ENCODE results near the gene MOV10L1.

MOV10L1 gene

DNA sequence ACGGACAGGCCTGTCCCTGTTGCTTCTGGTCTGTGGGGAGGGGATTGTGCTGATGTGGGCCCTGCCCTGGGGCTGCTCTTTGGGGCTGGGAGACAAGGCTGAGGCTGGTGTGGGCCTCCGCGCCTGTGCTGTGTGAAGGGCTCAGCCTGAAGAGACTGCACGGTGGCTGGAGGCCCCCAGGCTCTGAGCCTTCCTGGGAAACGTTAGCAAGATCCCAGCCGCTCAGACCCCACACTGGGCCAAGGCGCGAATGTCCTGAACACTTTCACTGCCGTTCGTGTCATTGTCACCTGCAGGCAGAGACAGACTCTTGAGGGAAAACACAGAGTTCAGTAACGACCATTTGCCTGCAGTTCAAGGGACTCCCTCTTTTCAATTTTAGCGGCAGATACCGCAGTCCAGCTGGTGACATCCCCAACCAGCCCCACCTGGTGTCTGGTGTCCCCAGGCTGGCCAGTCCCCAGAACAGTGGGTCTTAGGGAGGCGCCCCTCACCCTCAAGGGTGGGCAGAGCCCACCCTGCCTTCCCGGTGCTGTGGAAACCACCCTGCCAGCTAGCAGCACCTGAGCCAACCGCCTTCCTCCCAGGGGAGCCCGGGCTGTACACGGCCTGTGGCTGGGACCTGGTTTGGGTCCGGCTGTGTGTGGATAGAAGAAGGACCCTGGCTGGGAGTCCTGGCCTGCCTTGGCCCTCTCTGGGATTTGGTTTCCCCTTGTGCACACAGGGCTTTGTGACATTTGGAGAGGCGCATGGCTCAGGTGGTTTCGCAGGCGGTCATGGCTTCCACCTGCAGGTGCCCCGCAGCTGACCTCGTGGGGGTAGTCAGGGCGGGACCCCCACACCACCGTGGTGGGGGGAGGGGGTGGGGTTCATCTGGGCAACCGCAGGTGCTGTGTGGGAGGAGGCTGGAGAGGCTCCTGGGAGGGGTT is 86.4 kb downstream of the MOV10L1 start:
- DNase-seq (ENCODE audit: low spot score), result no peak

DNA sequence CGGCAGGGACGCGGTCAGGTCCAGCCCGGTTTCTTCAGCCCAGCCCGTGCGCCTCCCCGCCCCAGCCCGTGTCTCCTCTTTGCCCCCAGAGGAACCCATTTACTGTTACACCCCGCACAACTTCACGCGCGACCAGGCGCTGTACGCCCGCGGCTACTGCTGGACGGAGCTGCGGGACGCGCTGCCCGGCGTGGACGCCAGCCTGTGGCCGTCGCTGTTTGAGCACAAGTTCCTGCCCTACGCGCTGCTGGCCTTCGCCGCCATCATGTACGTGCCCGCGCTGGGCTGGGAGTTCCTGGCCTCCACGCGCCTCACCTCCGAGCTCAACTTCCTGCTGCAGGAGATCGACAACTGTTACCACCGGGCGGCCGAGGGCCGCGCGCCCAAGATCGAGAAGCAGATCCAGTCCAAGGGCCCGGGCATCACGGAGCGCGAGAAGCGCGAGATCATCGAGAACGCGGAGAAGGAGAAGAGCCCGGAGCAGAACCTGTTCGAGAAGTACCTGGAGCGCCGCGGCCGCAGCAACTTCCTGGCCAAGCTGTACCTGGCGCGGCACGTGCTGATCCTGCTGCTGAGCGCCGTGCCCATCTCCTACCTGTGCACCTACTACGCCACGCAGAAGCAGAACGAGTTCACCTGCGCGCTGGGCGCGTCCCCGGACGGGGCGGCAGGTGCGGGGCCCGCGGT is 87.2 kb downstream of the MOV10L1 start:
- DNase-seq (ENCODE audit: low spot score), result no peak

DNA sequence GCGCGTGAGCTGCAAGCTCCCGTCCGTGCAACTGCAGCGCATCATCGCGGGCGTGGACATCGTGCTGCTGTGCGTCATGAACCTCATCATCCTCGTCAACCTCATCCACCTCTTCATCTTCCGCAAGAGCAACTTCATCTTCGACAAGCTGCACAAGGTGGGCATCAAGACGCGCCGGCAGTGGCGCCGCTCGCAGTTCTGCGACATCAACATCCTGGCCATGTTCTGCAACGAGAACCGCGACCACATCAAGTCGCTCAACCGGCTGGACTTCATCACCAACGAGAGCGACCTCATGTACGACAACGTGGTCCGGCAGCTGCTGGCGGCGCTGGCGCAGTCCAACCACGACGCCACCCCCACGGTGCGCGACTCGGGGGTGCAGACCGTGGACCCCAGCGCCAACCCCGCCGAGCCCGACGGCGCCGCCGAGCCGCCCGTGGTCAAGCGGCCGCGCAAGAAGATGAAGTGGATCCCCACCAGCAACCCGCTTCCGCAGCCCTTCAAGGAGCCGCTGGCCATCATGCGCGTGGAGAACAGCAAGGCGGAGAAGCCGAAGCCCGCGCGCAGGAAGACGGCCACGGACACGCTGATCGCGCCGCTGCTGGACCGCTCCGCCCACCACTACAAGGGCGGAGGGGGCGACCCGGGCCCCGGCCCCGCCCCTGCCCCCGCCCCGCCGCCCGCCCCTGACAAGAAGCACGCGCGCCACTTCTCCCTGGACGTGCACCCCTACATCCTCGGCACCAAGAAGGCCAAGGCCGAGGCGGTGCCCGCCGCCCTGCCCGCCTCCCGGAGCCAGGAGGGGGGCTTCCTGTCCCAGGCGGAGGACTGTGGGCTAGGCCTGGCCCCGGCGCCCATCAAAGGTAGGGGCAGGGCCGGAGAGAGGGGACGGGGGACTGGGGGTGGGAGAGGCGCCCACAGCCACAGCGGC is 88.0 kb downstream of the MOV10L1 start:
- DNase-seq (ENCODE audit: low spot score), result no peak

DNA sequence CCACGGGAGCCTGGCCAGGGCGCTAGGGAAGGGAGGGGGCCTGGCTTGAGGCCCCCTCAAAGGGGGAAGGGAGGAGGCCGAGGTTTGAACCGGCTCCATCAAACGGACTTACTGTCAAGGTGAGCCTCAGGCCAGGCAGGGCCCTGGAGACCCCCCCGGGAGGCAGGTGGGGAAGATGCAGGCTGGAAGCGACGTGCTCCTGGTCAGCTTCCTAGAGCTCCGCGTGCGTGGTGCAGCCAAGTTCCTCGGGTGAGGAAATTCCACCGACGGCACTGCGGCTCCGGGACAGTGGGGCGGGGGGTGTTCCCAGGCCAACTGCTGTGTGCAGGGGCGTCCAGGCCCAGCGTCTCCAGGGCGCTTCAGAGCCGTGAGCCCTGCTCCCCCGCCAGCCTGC is 88.7 kb downstream of the MOV10L1 start:
- DNase-seq (ENCODE audit: low spot score), result no peak

DNA sequence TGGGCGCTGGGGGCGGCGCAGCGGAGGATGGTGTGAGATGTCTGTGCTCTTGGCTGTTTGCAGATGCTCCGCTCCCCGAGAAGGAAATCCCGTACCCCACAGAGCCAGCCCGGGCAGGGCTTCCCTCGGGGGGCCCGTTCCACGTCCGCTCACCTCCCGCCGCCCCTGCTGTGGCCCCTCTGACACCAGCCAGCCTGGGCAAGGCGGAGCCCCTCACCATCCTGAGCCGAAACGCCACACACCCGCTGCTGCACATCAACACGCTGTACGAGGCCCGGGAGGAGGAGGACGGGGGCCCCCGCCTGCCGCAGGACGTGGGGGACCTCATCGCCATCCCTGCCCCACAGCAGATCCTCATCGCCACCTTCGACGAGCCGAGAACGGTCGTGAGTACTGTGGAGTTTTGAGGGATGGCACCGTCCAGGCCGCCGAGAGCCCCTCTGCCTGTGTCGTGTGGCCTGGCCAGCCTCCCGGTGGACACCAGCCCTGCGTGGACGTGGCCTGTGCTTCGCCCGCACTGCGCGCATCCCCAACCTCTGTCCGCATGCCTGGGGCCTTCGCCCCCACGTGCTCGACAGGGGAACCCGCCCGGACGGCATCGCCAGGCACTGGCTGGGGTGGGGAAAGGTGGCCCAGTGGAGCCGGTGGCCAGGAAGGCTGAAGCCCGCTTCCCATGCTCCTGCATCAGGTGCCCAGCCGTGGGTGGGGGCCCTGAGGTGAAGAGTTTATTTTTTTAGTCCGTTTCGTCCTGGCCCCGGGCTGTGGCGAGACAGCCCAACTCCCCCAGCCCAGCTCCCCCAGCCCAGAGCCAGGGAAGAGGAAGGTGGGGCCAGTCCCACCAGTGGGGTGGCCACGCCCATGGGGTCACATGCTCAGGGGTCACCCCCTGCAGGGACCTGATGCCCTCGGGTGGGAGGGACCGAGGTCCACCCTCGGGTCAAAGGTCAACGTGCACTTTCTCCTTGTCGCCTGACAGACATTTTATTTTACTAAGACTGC is 89.4 kb downstream of the MOV10L1 start:
- DNase-seq (ENCODE audit: low spot score), result no peak

DNA sequence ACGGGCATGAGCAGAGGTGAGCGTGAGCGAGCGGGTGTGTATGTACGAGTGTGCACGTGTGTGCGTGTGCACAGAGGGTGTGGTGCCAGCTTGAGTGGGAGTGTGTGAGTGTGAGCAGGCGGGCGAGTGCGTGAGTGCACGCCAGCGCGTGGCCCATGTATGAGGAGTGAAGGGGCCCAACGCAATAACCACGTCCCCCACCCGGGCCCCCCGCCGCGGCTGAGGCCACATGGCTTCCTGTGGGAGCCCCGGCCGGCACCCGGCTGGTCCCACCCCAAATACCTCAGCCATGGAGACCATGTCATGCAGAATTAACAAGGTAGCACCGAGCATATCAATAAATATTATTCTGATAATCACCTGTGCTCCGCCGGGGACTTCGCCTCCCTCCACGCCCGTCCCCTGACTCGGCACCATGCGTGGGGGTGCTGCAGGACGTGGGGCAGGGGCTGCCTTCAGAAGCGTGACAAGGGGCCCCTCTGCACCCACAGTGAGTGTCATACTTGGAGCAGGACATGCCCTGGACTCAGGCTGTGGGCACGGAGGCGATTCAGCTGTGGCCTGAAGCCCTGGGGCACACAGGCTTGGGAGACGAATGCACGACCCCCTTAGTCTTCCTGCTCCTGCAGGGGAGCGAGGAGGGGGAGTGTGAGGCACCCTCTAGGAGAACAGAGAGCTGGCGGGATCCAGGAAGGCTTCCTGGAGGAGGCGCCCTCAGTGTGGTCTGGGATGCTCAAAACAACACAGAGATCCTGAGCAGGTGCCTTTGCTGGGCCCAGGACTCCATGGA is 90.3 kb downstream of the MOV10L1 start:
- DNase-seq (ENCODE audit: low spot score), result no peak

DNA sequence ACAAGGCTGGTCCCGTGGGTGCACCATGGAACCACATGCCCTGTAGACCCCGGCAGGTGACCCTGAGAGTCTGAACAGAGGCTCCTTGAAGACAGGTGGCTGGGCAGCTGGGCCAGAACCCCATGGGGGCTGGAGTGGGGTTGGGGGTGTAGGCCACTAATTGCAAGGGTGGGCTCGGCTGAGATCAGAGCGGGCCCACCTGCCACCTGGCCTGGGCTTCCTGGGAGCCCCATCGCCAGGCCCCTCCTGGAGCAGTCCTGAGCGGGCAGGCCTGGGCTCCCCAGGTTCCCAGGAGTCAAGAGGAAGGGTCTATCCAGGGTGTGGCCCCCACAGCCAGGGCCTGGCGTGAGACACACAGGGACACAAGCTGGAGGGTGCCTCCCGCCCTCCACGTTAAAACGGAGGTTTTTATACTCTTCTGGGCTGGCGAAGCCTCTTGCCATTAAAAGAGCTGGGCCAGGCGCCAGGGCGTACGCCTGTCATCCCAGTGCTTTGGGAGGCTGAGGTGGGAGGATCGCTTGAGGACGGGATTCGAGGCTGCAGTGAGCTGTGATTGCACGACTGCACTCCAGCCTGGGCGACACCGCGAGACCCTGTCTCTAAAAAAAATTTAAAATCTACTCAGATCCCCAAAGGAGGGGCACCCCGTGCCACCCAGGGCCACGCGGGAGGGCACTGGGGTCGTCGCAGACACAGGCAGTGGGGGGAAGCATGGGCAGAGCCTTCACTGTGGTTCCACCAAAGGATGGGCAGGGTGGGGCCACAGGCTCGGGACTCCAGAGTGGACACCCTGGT is 91.1 kb downstream of the MOV10L1 start:
- DNase-seq (ENCODE audit: low spot score), result no peak

DNA sequence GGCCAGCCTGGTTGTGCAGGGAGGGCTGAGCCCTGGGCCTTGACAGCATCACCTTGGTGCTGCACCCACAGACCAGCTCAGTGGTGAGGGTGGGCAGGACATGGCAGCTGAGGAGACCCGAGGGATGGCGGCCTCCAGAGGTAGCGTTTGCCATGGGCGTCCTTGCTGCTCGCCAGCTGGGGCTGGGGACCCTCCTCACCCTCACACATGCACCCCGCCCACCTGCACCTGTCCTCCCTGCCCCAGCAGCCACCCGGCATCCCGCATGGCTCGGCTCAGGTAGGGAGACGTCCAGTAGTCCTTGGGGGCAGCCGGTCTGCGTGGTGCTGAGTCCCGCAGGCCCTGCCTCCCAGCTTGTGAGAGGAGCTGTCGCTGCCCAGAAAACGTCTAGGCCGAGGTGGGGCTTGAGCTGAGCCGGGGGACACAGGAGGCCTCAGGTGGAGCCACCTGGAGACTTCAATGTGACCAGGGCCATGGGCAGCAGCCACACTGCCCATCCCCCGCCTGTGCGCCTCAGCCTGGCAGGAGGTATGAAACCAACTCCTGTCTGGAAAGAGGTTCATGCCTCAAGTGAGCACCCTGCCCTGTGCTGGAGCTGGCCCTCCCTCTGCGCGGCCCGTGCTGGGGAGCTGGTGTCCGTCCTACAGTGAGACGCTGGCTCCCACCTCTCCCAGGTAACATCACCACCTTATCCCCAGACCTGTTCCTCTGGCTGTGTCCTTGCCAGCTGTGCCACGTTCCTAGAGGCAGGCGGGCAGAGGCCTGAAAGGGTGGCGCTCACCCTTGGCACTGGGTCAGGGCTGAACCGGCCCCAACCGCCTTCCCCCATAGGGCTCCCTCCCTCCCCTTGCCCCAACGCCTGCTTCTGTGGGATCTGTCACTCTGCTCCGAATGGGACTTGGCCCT is 92.6 kb downstream of the MOV10L1 start:
- no peak for DNase-seq (ENCODE audit: low spot score)

DNA sequence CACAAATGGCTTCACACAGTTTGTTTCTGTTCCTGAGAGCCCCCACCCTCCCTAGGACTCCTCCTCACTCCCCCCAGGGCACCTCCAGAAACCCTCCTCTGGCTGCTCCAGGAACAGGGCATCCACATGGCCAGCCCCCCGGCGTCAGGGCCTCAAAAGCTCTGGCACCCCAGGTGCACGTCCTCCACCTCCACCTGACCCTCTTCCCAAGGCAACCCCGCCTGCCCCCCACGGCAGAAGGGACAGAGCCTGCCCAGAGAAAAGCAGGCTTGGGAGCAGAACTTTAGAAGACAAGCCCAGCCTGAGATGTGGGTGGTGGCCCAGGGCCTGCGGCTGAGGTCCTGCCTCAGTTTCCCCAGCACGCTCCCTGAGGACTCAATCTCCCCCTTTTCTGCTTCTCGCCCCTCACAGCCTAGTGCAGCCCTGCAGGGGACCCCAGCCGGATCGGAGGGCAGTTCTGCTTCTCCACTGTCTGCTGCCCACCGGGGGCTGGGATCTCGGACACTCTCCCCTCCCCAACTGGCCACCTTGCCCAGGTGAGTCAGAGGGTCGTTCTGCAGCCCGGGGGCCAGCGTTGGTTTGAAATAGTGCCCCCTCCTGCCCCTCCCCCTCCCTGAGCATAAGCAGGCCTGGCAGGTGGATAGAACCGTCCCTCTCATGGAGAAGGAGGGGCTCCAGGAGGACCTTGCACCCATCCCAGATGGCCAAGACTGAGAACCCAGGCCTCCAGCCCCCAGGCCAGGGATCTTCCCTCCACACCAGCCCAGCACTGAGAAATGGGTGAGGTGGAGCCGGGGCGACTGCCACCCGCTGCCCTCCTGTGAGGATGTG is 93.5 kb downstream of the MOV10L1 start:
- no peak for DNase-seq (ENCODE audit: low spot score)

DNA sequence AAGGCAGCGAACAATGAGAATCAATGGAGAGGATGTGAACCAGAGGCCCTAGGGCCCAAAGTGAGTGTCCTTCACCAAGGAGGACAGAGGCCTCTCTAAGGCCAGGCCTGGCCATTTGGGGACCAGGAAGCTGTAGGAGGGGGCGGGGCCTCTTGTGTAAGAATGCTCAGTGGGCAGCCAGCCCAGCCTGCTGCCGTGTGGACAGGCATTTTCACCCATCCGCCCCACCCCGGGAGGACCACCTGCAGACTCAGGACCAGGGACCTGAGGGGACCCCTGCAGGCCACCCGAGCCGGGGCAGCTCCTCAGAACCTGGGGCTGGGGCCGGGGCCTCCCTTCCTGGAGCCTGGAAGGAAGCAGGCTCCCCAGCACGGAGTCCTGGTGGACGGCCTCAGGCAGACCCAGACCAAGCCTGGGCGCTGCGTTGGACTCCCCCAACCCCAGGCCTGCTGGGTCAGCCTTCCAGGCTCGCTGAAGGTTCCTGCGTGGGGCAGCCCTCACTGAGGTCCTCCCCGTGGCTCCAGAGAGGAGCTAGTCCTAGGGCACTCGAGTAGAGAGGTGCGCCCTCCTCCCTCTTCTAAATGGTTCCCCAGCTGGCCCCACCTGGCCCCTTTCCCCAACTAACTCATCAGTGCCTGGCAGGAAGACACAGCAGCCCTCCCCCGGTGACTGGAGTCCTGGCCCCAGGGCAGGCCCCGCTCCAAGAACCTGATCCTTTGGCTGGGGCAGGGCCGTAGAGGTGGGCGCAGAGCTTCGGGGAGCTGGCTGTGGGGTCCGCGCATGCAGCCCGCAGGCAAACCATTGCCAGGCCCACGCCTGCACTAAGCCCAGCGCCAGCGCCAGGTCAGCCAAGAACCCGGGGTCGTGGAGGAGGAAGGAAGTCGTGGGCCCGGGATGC is 94.4 kb downstream of the MOV10L1 start:
- no peak for DNase-seq (ENCODE audit: low spot score)

DNA sequence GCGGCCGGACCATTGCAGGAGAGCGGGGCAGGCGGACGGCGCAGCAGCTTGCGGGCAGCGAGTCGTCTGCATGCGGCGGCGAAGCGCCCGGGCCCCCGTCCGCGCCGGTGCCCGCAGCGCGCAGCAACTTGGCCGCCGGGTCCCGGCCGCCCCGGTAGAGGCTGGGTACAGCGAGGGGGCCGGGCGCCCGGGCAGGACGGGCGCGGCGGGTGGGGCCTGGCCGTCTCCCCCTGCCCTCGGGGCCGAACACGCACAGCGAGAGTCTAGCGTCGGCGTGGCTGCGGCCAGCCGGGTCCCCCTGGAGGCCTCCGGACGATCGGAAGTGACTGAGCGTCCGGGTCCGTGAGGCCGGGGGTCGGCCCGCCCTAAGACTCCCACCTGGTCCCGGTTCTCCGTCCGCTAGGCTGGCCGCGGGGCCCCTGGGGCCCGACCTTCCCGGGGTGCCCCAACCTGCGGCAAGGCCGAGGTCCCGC is 95.1 kb downstream of the MOV10L1 start:
- DNase-seq (ENCODE audit: low spot score), result no peak

DNA sequence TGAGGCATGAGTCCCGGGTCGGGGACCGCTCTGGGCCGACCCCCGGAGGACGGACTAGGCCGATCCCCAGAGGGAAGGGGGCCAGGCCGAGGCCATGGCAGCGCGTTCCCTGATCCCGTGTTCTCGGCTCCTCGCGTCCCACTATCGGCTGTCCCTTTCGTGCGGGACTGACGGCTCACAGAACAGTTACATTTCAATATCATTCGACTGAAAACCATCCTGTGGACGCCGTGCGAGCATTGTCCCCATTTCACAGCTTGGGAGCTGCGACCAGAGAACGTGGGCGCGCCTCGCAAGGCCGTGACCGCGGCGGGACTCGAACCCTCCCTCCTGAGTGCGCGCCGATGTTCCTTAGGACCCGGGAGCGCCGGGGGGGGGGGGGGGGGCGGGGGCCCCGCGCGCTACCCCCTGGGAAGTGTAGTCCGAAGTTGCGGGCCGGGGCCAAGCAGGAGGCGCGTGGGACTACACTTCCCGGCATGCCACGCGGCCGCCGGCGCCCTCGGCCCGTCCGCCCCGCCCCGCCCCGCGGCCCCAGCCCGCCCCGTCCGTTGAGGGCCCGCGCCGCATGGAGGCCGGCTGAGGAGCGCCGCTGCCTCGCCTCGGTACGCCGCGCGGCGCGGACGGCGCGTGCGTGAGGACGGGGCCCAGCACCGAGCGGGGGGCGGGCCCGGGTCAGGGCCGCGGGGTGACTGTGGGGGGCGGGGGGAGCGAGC is 95.7 kb downstream of the MOV10L1 start, which contains the start of gene TRABD:
Gene TRABD, plus strand, starts transcription at position 539 of the 713 bp plus-strand sequence. CDS start 7,148 bp downstream, outside the sequence.
- DNase-seq (ENCODE audit: low spot score), result peak; percentile 88

DNA sequence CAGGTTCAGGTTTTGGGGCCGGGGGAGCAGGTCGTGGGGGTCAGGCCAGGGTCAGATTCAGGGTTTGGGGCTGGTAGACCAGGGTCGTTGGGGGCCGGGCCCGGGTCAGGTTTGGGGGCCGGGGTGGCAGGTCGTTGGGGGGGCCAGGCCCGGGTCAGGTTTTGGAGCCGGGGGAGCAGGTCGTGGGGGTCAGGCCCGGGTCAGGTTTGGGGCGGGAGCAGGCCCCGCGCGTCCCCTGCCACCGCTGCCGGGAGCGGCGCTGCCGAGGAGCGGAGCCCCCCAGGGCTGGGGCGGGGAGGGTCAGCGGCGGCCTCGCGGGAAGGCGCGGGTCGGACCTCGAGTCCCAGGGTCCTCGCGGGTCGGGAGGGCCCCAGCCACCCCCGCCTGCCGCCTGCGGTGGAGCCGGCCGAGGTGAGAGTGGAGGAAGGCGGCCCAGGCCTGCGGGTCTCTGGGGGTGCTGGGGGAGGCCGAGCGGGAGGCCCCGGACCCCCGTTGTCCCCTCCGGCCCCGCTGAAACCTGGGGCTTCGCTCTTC is 96.4 kb downstream of the MOV10L1 start:
- no peak for DNase-seq (ENCODE audit: low spot score)

DNA sequence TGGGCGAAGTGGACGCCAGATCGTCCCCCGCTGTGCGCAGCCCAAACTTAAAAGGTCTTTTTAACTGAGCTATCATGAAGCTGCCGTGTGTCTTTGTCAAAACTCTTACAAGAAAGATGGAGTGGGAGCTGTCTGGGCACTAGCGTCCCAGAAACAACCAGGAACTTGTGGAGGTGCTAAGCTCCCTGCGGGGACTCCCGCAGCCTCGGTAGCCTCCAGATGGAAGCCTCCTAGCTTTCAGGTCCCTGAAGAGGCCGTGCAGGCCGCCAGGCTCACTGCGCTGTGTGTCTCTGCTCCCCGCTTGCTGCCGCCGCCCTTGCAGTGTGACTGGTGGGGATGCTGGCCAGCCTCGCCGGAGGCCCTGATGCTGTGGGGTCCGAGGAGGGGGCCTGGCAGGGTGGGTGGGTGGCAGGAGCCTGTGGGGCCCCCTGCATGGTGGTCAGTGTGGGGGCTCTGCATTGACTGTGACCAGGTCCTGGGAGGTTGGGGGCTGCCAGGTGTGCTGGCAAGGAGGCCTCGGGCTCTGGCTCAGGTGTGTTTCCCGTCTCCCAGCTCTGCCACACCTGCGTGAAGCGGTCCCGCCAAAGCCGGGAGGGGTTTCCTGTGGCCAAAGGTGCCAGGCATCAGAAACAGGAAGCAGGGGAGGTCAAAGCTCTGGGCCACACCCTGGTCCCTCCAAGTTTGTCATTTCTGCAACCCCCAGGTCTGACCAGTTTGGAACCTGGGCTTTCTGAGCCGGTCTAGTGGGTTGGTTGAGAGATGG is 97.1 kb downstream of the MOV10L1 start:
- peak; percentile 32 for DNase-seq (ENCODE audit: low spot score)
